ENCODE measurements around the gene ACTR2.
"Not testable (repeated sequence)": the region's sequence is repeated elsewhere in the genome, so short reads cannot be mapped to it uniquely, and the experiment has no call there.

The ACTR2 gene

GRCh38 chr2:65227456-65228262 lies at the start of gene ACTR2:
Gene ACTR2, plus strand, starts transcription at chr2:65227831. Its CDS starts 79 bp downstream, at chr2:65227910.
- DNase-seq (ENCODE audit: low read depth): peak; percentile 83

GRCh38 chr2:65182570-65182969 lies 45.1 kb upstream of the ACTR2 start:
- no peak for DNase-seq (ENCODE audit: low read depth)

- DNase-seq (ENCODE audit: low read depth): not testable (repeated sequence)
Measured at GRCh38 chr2:65183406-65183805, 44.2 kb upstream of the ACTR2 start.

- DNase-seq (ENCODE audit: low read depth): no peak
Measured at GRCh38 chr2:65185012-65185411, 42.6 kb upstream of the ACTR2 start.

- DNase-seq (ENCODE audit: low read depth): no peak
Measured at GRCh38 chr2:65186093-65186868, 41.4 kb upstream of the ACTR2 start.

- peak; percentile 59 for DNase-seq (ENCODE audit: low read depth)
Measured at GRCh38 chr2:65186872-65187851, 40.5 kb upstream of the ACTR2 start.

- DNase-seq (ENCODE audit: low read depth): no peak
Measured at GRCh38 chr2:65193446-65193845, 34.2 kb upstream of the ACTR2 start.

GRCh38 chr2:65198737-65199136 lies 28.9 kb upstream of the ACTR2 start:
- DNase-seq (ENCODE audit: low read depth): no peak

- DNase-seq (ENCODE audit: low read depth): no peak
Measured at GRCh38 chr2:65199166-65199565, 28.5 kb upstream of the ACTR2 start.

- no peak for DNase-seq (ENCODE audit: low read depth)
Measured at GRCh38 chr2:65199891-65200290, 27.7 kb upstream of the ACTR2 start.

- peak; percentile 9 for DNase-seq (ENCODE audit: low read depth)
Measured at GRCh38 chr2:65204461-65205210, 23.0 kb upstream of the ACTR2 start.

- DNase-seq (ENCODE audit: low read depth): no peak
Measured at GRCh38 chr2:65212115-65212514, 15.5 kb upstream of the ACTR2 start.

- no peak for DNase-seq (ENCODE audit: low read depth)
Measured at GRCh38 chr2:65212619-65213018, 15.0 kb upstream of the ACTR2 start.

GRCh38 chr2:65213035-65213434 lies 14.6 kb upstream of the ACTR2 start:
- DNase-seq (ENCODE audit: low read depth): no peak

GRCh38 chr2:65214361-65214760 lies 13.3 kb upstream of the ACTR2 start:
- DNase-seq (ENCODE audit: low read depth): no peak

GRCh38 chr2:65214843-65215242 lies 12.8 kb upstream of the ACTR2 start:
- DNase-seq (ENCODE audit: low read depth): no peak

GRCh38 chr2:65215946-65216345 lies 11.7 kb upstream of the ACTR2 start:
- DNase-seq (ENCODE audit: low read depth): no peak

GRCh38 chr2:65220432-65221131 lies 7.0 kb upstream of the ACTR2 start:
- no peak for DNase-seq (ENCODE audit: low read depth)

- not testable (repeated sequence) for DNase-seq (ENCODE audit: low read depth)
Measured at GRCh38 chr2:65221275-65221674, 6.4 kb upstream of the ACTR2 start.

- DNase-seq (ENCODE audit: low read depth): no peak
Measured at GRCh38 chr2:65227020-65227455, 593 bp upstream of the ACTR2 start.
